HG03565 (cell line): ENCODE results near the gene LY86.

Experiments used
- ATAC-seq: cut with Tn5 transposase; IDR thresholded peaks from one replicate; pipeline ENCODE4 v1.9.1; 2021; ENCODE audit warnings: mild to moderate bottlenecking, moderate library complexity; ENCODE audit not compliant: unreplicated experiment

Gene LY86

DNA sequence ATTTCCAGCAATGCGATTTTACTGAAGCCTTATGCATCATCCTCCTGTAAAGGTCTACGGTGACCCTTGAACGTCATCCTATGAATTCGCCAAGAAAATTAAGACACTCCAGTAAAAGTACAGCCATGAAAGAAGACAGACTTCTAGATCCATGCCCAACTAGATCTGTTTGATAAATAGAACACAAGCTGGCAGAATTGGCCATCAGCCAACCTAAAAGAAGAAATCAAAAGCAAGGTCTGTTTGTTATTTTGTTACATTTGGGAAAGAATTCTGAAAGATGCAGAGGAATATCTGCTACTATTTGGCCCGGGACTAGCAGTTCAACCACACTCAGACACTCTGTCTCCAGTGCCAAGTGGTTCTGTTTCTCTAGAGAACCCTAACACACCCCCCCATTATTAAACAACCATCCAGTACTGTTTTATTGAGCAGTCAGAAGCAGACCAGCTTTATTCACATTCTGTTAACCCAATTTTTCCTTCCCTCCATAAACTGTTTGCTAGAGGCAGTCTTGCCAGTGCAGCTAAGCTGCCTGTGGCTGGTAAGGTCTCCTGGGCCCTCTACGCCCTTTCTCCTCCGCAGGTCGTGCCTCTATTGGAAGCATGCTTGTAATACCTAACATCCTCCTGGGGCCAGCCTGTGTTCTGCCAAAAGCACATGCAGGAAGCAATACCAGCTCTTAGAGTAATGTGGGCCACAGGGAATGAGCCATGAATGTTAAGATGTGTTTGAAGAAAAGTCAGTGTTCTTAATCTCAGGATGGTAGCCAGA is 30.7 kb downstream of the LY86 start:
- ATAC-seq = no peak

DNA sequence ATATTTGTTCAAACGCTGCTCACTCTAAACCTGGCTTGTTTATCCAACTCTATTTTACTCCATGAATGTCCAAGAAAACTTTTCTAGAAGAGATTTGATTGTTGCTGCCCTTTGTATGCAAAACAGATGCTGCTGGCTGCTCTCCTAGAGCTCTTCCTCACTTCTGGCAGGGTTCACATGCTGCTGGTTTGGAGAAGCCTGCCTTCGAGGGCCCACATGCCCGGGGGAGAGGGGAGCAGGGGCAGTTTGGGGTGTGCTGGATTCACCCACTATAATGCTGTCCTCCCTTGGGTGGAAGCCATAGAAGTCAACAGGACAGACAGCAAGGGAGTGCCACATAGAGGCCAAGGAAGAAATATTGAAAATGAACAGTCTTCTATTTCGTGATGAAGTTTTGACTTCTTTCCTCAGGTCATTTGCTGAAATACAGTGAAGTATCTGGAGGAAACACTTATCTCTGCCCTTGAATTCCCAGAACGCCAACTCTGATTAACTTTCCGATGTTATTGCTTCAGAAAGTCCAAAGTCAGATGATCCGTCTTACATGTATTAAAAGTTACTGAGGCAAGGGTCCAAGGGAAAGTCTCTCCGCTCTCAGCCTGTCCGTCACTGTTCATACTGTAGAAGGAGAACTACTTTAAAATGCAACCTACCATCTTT is 32.4 kb downstream of the LY86 start:
- ATAC-seq = no peak

DNA sequence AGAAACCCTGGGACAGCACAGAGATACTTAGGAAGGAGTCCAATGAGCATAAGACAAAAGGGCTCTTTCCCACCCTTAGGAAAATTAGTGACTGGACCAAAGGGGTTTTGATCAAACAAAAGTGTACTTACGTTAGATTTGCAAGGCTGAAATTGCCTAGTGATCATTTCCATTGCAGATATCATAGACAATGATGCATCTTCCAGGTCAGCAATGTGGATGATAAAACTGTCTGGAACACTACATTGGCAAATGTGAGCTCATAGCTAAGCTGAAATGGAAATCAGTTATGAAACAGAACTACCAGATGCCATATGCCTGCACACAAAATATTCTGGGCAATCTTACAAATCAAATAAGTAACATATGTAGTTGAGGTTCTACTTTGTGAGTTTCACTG is 34.0 kb downstream of the LY86 start:
- ATAC-seq = no peak

DNA sequence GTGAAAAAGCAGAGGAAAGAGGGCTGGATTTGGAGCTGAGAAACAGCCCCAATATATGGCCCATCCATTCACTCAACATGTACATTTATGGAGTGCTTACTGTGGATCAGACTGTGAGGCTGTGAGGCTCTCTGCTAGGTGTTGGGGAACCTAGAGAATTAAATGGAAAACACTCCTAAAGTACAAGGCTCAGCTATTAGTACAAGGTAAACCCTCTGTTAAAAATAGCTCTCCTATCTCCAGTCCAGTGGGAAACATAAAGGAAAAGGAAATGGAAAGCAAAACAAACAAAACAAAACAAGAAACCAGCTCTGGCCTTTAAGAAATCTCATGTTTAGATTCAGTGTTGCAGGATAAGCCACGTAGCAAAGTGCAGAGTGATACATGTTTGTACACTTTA is 35.0 kb downstream of the LY86 start:
- no peak for ATAC-seq

DNA sequence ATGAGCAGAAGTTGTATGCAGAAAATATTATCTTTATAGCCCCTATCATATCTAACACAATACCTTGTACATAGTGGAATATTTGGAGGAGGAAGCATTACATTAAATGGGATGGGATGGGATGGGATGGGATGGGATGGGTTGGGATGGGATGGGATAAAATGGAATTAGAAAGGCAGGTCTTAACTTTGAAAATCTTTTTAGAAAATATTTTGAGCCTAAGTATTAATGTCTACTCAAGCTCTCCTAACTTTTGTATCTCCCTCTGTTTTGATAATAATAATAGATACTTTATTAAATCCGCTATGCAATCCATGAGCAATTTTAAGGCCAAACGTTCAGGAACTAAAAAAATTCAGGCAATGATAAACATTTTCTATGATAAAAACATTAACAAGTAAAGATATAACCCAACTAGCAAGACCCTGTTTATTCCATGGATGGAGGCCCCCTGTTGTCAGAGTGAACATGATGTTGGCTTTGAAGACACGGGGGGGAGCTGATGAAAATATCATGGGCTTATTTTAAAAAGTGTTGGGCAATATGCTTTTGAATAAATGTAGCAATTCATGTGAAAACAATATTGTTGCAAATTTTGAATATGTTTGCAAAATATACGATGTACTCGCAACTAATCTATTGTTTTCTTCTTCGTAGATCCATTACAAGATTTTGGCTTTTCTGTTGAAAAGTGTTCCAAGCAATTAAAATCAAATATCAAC is 35.9 kb downstream of the LY86 start:
- ATAC-seq = no peak

DNA sequence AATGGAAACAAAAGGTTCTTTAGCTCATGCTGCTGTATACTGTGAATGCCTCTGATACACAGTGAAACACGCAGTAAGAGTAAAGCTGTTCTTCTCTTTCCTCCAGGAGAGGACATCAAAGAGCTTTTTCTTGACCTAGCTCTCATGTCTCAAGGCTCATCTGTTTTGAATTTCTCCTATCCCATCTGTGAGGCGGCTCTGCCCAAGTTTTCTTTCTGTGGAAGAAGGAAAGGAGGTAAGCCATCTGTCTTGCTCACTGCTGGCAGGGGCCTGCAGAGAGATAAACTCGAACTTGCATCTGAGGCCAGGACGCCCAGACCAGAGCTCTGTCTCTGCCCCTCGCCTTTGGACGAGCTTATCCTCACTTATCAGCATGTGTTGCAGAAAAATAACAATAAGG is 37.7 kb downstream of the LY86 start:
- no peak for ATAC-seq

DNA sequence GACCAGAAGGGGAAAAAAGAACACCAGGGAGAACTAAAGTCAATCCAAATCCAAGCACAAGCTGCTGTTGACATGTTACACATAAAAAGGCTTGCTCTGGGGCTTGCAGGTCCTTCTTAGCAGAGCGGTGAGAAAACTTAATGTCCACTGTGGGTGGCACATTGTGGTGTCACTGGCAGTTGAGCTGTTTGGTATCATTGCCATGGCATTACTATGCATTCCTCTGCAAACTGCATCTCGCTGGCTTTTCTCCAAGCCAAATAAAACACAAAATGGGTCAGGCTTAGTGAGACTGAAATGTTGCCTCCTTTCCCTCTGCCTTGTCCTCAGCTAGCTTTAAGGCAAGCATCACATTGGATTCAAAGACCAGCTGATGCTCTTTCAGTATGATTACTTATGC is 40.9 kb downstream of the LY86 start:
- no peak for ATAC-seq

DNA sequence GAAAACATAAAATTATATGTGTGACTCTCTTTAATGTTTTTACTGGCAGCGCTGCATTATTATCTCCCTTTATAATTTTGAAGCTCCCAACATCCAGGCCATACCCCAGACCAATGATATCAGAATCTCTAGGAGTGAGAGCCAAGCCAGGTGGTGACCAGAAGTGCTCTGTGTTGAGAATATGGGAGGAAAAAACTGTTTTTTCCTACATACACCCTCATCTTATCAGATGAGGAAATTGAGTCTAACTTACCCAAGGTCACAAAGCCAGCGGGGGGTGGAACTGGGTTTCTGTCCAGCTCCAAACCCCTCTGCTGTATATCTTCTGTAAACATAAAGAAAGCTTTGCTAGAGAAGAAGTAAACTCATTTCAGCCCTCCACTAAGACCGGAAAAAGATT is 42.5 kb downstream of the LY86 start:
- no peak for ATAC-seq

DNA sequence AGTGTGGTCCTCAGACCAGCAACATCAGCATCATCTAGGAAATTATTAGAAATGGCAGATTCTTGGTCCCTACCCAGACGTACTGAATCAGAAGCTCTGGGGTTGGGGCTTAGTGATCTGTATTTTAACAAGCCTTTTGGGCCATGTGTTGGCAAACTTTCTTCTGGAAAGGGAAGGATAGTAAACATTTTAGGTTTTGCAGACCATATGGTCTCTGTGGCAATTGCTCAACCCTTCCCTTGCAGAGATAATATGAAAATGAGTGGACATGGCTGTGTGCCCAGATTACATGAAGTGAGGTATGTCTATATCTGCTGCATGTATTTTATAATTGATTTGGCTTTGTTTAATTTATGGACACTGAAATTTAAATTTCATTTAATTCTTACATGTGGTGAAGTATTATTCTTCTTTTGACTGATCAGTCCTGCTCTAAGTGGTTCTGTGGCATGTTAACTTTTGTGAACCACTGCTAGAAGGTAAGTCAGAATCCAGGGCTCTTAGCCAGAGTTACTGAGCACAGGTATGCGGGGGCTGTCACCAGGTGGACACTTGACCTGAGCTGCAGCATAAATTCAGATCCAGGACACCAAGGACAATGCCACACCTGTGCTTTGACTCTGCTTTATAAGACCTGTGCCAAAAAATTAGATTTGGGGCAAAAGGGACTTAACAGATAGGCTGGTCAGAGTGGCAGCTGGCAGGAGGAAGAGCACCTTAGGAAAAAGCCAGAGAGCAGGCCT is 43.2 kb downstream of the LY86 start:
- no peak for ATAC-seq

DNA sequence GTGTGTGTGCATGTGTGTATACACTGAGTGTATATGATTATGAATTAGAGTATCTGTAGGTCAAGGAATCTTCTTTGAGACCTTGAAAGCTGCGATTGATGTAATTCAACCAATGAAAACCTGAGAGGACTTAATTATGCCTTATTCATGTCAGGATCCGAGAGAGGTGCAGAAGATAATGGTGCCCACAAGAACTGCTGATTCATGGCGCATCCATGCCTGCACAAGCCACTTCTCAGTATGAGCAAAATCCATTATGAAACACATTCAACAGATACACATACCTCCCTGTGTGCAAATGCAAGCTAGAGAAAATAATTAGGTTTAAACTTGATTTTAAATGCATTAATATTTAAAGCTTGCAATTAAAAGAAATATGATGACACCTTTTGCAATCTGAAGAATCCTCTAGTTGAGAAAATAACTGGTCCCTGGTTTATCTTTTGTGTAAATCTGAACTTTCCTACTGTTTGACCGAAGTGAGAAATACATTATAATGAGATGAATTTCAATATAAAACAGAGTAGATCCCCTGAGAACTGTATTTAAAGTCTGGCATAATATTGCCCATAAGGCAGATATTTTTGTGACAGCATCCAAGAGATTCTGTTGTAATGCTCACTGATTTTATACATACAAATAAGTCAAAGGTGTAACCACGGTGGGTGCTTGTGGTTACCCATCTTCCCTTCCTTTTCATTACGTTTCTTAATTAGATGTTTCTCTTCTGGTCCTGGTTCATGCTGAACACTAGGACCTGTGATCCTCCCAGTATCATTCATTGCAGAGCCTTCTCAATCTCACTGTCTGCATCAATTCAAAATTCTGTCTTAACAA is 45.6 kb downstream of the LY86 start:
- no peak for ATAC-seq

DNA sequence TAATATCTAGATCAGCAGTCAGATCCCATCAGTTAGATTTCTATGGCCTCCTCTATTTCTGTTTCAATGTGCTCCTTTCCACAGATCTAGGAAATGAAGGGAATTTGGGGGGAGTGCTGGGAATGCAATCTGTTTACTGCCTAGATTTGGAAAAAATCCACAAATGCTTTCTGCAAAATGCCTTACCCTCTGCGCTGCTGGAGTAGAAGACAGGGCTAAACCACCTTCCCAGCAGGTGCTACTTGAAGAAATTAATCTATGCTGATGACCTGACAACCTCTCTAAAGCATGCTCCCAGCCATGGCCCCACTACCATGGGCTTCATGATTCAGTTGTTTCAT is 46.2 kb downstream of the LY86 start:
- no peak for ATAC-seq

DNA sequence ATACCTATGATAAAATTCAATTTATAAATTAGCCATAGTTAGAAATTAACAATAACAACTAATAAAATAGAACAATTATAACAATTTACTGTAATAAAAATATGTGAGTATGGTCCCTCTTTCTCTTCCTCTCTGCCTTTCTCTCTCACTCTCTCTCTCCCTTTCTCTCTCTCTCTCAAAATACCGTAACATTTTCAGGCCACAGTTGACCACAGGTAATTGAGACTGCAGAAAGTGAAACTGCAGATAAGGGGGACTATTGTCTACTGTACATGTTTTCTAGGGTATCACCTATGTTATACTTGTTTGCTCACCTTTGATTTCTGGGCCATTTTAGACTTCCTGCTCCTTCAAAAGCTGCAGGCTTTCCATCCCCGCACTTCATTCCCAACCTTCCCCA is 46.8 kb downstream of the LY86 start:
- peak; percentile 64 for ATAC-seq

DNA sequence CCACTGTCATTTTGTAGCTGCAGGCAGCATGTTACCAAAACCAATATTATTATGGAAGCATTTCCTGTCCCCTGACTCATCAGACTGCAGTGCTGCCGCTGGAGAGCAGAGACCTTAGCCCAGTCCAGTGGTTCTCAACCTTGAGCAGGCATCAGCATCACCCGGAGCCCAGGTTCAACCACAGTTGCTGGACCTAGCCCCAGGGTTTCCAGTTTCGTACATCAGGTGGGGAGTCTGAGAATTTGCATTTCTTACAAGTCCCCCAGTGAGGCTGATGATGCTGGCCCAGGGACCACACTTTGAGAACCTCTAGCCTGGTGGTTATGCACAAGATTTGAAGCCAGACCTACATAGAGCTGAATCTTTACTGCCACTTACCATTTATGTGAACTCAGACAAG is 47.3 kb downstream of the LY86 start:
- ATAC-seq = no peak

DNA sequence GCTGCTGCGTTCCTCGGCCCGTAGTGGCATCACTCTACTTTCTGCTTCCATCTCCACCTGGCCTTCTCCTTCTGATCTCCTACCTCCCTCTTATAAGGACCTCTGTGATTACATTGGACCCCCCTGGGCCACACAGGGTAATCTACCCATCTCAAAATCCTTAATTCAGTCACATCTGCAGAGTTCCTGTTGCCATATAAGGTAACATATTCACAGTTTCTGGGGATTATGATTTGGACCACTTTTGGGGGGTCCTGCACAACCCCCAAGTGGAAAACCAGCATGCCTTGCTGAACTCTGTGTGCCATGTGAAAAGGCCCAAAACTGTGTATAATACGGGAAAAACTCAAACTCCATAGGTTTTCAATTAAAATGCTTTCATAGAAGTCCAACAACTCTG is 51.1 kb downstream of the LY86 start:
- ATAC-seq = no peak

DNA sequence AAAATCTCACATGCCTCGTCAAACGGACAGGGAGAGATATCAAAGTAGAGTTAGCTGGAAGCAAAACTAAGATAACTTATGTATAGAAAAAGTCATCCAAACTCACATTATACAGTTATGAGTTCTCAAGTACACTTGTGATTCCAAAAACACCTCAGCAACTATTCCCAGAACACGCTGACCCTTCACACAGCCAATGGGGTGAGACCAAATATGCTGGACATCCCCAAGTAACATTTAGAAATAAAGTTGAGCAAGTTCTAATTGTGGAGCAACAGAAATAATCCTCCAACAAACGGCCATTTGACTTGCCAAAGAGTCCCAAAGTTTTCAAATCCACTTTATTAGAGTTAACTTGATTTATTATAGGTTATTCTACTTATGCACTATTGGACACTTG is 52.4 kb downstream of the LY86 start:
- ATAC-seq = no peak

DNA sequence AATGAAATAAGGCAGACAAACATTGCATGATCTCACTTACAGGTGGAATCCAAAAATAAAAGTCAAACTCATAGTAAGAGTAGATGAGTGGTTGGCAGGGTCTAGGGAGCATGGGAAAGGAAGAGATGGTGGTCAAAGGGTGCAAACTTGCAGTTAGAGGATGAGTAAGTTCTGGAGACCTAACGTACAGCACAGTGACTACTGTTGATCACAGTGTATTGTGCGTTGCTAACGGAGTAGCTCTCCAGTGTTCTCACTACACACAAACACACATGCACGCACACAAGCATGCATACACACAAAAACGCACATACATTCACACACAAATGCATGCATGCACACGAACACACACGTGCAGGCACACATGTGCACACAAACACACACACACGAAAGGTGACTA is 54.9 kb downstream of the LY86 start:
- ATAC-seq = peak; percentile 97

DNA sequence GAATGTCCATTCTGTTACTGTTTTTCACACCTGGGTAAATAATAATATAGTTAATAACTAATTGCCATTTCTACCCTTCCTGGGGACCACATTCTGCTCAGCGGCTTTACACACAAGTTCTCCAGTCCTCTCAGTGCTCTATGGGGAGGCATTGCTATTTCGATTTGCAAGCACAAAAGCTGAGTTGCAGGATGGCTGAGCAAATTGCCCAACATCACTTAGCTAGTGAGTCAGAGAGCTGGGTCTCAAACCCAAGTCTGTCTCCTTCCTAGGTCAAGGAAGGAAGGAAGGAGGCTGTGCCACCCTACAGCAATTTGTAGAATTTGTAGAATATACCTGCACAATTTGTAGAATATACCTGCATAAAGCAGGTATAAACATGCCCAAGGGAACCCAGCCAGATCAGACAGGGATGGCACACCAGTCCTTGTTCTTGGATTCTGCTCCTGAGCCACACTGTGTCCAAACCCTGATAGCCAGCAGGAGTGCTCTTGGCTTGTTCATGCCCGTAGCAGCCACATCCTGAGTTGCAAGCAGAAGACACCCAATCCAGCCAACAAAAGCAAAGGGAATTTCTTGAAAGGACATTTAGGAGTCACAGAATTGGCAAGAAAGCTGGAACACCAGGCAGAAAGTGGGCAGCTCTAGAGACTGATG is 56.9 kb downstream of the LY86 start:
- ATAC-seq = no peak

DNA sequence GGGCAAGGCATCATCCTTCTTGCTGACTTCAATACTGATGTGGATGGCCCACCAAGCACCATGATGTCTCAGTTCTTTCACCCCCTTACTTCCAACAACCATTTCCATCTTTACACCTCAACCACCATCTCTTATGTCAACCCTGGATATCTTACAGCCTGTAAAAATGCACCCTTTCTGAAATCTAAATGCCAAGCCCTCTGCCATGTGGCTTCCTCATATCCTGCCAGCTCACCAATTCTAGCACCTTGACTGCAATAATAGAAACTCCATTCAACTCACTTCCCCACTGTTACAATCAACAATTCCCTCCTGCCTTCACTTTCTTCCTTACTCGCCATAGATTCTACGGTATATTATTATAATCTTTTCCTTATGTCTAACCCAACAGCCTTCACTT is 57.9 kb downstream of the LY86 start:
- no peak for ATAC-seq

DNA sequence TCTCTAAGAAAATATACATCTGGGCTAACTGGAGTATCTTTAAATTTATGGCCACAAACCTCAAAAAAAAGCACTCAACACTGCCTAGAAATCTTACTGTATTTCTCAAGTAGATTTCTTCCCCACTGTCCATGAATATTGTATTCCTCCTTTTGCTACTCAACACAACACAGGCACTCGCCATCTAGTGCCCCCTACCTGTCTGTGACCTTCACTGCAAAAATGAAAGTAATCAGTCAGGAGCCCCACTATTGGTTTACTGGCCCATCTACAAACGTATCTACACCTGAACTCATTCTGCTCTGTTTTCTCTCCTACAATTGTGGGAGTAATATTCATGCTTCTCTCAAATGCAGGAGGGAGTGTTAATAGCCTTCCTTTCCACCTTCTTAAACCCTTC is 58.3 kb downstream of the LY86 start:
- no peak for ATAC-seq

DNA sequence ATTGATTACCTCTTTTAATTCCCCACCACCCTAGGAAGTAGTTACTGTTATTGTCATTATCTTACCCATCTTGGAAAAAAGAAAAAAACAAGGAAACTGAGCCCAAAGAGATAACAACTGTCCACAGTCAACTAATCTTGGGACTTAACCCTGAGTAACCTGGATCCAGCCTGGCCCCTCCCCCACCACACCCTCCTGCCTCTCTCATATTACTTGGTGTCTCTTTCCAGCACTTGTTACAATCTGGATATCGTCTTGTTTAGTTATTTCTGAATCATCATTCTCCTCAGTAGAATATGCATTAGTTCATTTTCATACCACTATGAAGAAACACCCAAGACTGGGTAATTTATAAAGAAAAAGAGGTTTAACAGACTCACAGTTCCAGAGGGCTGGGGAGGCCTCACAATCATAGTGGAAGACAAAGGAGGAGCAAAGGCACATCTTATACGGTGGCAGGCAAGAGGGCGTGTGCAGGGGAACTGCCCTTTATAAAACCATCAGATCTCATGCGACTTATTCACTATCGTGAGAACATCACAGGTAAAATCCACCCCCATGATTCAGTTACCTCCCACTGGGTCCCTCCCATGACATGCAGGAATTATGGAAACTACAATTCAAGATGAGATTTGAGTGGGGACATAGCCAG is 60.3 kb downstream of the LY86 start:
- no peak for ATAC-seq
